ENCODE data around the gene SAFB.

- TF ChIP-seq CTCF (conservative IDR thresholded peaks at IDR 0.05) (no peak), ZFX (IDR thresholded peaks at IDR 0.05) (no peak)
These were observed 50.9 kb downstream of the SAFB start for GRCh38 chr19:5673752-5674151.
